HG03457 (cell line): ENCODE results near the gene KNDC1.

Experiments used
- ATAC-seq: cut with Tn5 transposase; IDR thresholded peaks from one replicate; pipeline ENCODE4 v1.9.1; 2021; ENCODE audit warnings: moderate number of reproducible peaks; ENCODE audit not compliant: unreplicated experiment

Gene KNDC1

GRCh38 chr10:133270773-133271297 is 110.8 kb downstream of the KNDC1 start:
- ATAC-seq: no peak

- no peak for ATAC-seq
These were observed 111.7 kb downstream of the KNDC1 start for GRCh38 chr10:133271521-133272300.

- ATAC-seq: no peak
These were observed 112.4 kb downstream of the KNDC1 start for GRCh38 chr10:133272301-133272963.

GRCh38 chr10:133272964-133273420 is 113.0 kb downstream of the KNDC1 start:
- no peak for ATAC-seq

- no peak for ATAC-seq
These were observed 113.6 kb downstream of the KNDC1 start for GRCh38 chr10:133273534-133274143.

GRCh38 chr10:133274751-133275683 is 115.0 kb downstream of the KNDC1 start:
- ATAC-seq: peak; percentile 42

- ATAC-seq: peak; percentile 37
These were observed 115.7 kb downstream of the KNDC1 start for GRCh38 chr10:133275684-133276092.
